Body of pancreas (tissue), 4 donors: ENCODE data around the gene ADAMTS10. TPM values are rescaled to one million over a fixed set of nuclear protein-coding genes. Genes with fewer than 3 reads are reported as not detected.

Experiments
- ATAC-seq: fragments of 150-250 bp; one replicate; pipeline ENCODE4 v1.9.1; 2016
- DNase-seq, 4 donors: peaks; one replicate each; pipeline ENCODE4 v3.0.0-alpha.2; 2019
- H3K27ac ChIP-seq, 4 donors: fragments of 200-600 bp; sonication (generic); 1 replicate in 3 of 4; 2 replicates in 1 of 4; pipeline versions ENCODE4 v1.5.1 to v1.6.1; 2016 to 2019; ENCODE audit warnings: mild to moderate bottlenecking in 1 of 4, mixed read lengths in 1 of 4, moderate library complexity in 1 of 4
- H3K27me3 ChIP-seq, 2 donors: fragments of 200-600 bp; sonication (generic); one replicate each; pipeline ENCODE4 v1.6.0; 2016; ENCODE audit warnings: mild to moderate bottlenecking in 1 of 2
- H3K36me3 ChIP-seq, 2 donors: fragments of 200-600 bp; sonication (generic); replicated peaks in 1 of 2; 2 replicates each; pipeline ENCODE4 v1.5.1; 2016; ENCODE audit warnings: low read depth in 2 of 2; ENCODE audit not compliant: insufficient read depth in 1 of 2
- H3K4me1 ChIP-seq: fragments of 200-600 bp; sonication (generic); one replicate; pipeline ENCODE4 v1.6.0; 2016
- H3K4me3 ChIP-seq, 2 donors: fragments of 200-600 bp; sonication (generic); 1 replicate in 1 of 2; 2 replicates in 1 of 2; pipeline ENCODE4 v1.5.1; 2016 to 2019
- H3K9me3 ChIP-seq, 3 donors: fragments of 200-600 bp; sonication (generic); 1 replicate in 2 of 3; 2 replicates in 1 of 3; pipeline ENCODE4 v1.5.1; 2016
- POLR2A ChIP-seq, 3 donors: fragments of 450-650 bp; IDR thresholded peaks; one replicate each; pipeline ENCODE4 v1.6.1; 2016; ENCODE audit warnings: antibody characterized with exemption in 3 of 3, mild to moderate bottlenecking in 2 of 3
- WGBS, 2 donors: methylation state at CpG; one replicate each; pipeline ENCODE4 v1.1.5; 2017; 5-methylcytosine and 5-hydroxymethylcytosine counted together
- intact Hi-C: fragments of 100-400 bp; cut with DNase I; formaldehyde crosslinking; loops from one replicate; pipeline ENCODE4 v1.15.1; 2023
- total RNA-seq, 2 donors: library from RNA; depleted of rRNA; stranded (reverse); fragments of >200 nt; gene quantifications; one replicate each; pipeline ENCODE4 v1.1.0, GENCODE V29; 2016
- TF ChIP-seq, protein P1 (sequence below), 7 experiments: fragments of 450-650 bp in 4 of 7; fragments of 200-600 bp in 3 of 7; sonication (generic) in 3 of 7; IDR thresholded peaks; one replicate each; pipeline ENCODE4 v1.5.1; 2016 to 2019; ENCODE audit warnings: antibody characterized with exemption in 7 of 7

The ADAMTS10 gene
- total RNA-seq, 2 donors from 2014 or later, result 19.1 to 36.6 TPM

DNA sequence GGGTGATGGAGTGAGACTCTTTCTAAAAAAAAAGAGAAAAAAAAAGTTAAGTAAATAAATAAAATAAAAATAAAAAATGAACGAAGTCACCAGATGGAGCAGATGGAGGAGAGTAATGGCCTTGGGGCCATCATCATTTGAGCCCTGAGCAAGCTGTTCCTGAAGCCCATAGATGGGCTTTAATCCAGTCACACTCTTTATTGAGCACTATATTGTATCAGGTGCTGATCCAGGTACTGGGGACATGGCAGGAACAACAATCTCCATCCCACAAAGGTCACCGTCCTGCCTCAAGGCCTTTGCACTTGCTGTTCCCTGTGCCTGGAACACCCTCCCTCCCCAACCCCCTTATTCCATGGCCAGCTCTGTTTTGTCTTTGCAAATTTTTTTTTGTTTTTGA is 3.9 kb upstream of the ADAMTS10 start:
- Histone ChIP-seq H3K9me3 (no peaks in the 10 kb centered on the region), H3K36me3 (no peaks in the 10 kb centered on the region), H3K27ac (no peak overlapping the region), H3K4me1 (peaks cover 6% of the 10 kb centered on the region), H3K4me3 (no peak overlapping the region), H3K27me3 (no peaks in the 10 kb centered on the region)
- ATAC-seq, result no peak
- 46 to 58% methylated on average over 2 of the region's 2 CpGs for WGBS, 2 donors
- DNase-seq, result no peak
- TF ChIP-seq POLR2A (IDR thresholded peaks at IDR 0.05), result no peak
- TF ChIP-seq, protein P1, sequence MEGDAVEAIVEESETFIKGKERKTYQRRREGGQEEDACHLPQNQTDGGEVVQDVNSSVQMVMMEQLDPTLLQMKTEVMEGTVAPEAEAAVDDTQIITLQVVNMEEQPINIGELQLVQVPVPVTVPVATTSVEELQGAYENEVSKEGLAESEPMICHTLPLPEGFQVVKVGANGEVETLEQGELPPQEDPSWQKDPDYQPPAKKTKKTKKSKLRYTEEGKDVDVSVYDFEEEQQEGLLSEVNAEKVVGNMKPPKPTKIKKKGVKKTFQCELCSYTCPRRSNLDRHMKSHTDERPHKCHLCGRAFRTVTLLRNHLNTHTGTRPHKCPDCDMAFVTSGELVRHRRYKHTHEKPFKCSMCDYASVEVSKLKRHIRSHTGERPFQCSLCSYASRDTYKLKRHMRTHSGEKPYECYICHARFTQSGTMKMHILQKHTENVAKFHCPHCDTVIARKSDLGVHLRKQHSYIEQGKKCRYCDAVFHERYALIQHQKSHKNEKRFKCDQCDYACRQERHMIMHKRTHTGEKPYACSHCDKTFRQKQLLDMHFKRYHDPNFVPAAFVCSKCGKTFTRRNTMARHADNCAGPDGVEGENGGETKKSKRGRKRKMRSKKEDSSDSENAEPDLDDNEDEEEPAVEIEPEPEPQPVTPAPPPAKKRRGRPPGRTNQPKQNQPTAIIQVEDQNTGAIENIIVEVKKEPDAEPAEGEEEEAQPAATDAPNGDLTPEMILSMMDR (IDR thresholded peaks at IDR 0.05), result no peak
- intact Hi-C loops, result no loop called here

DNA sequence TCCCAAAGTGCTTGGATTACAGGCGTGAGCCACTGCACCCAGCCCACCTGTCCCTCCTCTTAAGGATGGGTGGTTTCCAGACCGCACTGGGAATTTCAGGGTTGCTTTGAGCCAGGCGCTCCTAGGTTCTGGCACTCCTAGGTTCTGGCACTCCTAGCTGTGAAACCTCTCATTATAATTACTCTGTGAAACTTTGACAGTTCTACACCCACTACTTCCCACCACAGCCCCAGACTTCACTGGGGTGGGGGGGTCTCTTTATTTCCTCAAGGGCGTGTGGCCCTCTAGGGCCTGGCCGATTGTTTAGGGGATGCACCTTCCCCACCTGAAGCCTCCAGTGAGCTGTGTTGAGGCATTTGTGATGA is 2.3 kb upstream of the ADAMTS10 start:
- Histone ChIP-seq H3K36me3 (no peaks in the 10 kb centered on the region), H3K4me3 (no peak overlapping the region), H3K9me3 (no peaks in the 10 kb centered on the region), H3K27ac (peak overlapping the region in 1 of 4 donors; percentile 18), H3K27me3 (no peaks in the 10 kb centered on the region), H3K4me1 (peaks cover 16% of the 10 kb centered on the region)
- DNase-seq (no peak), ATAC-seq (no peak)
- intact Hi-C loops, result no loop called here
- 41 to 48% methylated on average over 5 of the region's 5 CpGs for WGBS, 2 donors
- no peak for TF ChIP-seq POLR2A (IDR thresholded peaks at IDR 0.05)
- TF ChIP-seq, protein P1 (IDR thresholded peaks at IDR 0.05), result no peak

DNA sequence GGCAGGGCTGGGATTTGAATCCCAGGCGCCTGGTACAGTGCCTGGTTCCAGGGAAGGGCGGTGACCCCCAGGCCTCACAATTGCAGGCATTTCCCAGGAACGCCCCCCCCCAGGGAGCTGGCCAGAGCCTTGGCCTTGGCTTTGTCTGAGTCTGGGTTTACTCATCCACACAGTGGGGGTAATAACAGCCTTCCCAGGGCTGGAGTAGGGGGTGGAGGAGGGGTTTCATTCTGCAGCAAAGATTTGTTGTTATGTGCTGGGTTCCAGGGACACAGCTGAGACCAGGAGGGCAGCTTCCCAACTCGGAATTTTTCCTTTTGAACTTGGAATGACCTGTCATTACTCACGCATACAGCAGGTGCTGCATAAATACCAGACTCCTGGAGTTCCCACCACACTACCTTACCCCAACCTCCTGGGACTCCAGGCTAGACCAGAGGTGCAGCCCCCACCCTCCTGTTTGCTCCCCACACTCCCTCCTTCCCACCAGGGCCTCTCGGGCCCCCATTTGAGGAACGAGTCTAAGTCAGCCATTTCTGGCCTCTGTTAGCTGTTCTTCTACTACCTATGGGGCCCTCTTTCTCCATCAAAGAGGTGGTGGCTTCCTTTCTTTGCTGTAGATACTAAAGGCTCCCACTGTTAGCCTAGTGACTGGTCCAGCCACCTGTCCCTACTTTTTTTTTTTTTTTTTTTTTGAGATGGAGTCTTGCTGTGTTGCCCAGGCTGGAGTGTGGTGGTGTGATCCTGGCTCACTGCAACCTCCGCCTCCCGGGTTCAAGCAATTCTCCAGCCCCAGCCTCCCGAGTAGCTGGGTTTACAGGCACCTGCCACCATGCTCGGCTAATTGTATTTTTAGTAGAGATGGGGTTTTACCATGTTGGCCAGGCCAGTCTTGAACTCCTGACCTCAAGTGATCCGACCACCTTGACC is 1.6 kb upstream of the ADAMTS10 start:
- TF ChIP-seq, protein P1 (IDR thresholded peaks at IDR 0.05), result no peak
- no peak for TF ChIP-seq POLR2A (IDR thresholded peaks at IDR 0.05)
- no peaks in the 10 kb centered on the region for H3K9me3 ChIP-seq
- DNase-seq, result peak; percentile 27 to 60 (median 44)
- H3K4me1 ChIP-seq, result peaks cover 16% of the 10 kb centered on the region
- H3K36me3 ChIP-seq, result no peaks in the 10 kb centered on the region
- H3K27ac ChIP-seq, result peak overlapping the region; percentile 15 to 68 (median 33)
- intact Hi-C loops, result no loop called here
- 39 to 43% methylated on average over 7 to 12 of the region's 12 CpGs for WGBS, 2 donors
- no peaks in the 10 kb centered on the region for H3K27me3 ChIP-seq
- no peak overlapping the region for H3K4me3 ChIP-seq
- ATAC-seq, result peak; percentile 16

DNA sequence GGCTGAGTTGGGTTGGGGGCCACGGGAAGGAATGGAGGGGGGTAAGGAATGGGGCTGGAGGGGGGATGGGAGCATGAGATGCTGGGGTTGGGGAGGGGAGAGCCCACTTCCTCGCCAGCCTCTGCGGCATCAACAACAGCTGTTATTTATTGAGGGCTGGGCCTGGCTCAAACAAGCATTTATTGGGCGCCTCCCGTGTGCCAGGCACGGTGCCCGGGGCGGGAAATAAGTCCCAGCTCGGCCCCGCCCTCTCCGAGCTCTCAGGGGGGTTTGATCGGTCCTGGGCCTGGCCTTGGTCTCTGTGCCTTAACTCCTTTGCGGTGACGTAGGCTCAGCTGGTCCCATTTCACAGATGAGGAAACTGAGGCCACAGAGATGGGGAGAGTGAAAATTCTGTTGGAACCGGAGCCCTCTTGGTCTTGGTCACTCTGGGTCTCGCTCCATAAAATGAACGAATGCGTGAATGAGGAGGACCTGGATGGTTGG is 919 bp upstream of the ADAMTS10 start:
- H3K36me3 ChIP-seq, result no peaks in the 10 kb centered on the region
- DNase-seq (no peak), ATAC-seq (no peak)
- peaks cover 16% of the 10 kb centered on the region for H3K4me1 ChIP-seq
- no peaks in the 10 kb centered on the region for H3K27me3 ChIP-seq
- TF ChIP-seq, protein P1 (IDR thresholded peaks at IDR 0.05), result no peak
- no peak for TF ChIP-seq POLR2A (IDR thresholded peaks at IDR 0.05)
- peak overlapping the region; percentile 15 to 68 (median 33) for H3K27ac ChIP-seq
- H3K9me3 ChIP-seq, result no peaks in the 10 kb centered on the region
- WGBS, 2 donors, result 22 to 41% methylated on average over 12 to 18 of the region's 18 CpGs
- no peak overlapping the region for H3K4me3 ChIP-seq
- intact Hi-C loops, result no loop called here
